GM15510 (cell line): ENCODE results near the gene IQSEC2.

Experiments used
- POLR2A ChIP-seq: IDR thresholded peaks from 3 replicates; pipeline ENCODE4 v1.6.1; 2011; ENCODE audit warnings: borderline replicate concordance; ENCODE audit not compliant: insufficient read length; ENCODE audit errors: extremely low read depth

Gene IQSEC2

DNA sequence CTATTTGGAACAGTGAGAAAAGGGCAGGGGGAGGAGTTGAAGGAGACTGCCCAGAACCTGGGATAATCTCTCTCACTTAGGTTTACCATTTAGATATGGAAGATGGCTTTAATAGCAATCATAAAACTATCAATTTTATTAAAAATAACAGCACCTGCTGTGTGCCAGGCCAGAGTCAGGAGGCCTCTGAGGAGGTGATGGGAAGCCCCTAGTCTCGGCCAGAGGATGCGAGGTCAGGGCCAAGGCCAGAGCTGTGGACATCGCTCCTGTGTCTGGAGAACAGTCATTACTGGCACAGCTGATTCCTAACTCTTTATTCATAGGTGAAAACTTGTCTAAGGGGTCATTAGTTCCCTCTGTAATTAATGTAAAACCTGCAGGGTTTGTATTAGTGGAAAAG is 4.2 kb upstream of the IQSEC2 start:
- TF ChIP-seq POLR2A, result no peak

DNA sequence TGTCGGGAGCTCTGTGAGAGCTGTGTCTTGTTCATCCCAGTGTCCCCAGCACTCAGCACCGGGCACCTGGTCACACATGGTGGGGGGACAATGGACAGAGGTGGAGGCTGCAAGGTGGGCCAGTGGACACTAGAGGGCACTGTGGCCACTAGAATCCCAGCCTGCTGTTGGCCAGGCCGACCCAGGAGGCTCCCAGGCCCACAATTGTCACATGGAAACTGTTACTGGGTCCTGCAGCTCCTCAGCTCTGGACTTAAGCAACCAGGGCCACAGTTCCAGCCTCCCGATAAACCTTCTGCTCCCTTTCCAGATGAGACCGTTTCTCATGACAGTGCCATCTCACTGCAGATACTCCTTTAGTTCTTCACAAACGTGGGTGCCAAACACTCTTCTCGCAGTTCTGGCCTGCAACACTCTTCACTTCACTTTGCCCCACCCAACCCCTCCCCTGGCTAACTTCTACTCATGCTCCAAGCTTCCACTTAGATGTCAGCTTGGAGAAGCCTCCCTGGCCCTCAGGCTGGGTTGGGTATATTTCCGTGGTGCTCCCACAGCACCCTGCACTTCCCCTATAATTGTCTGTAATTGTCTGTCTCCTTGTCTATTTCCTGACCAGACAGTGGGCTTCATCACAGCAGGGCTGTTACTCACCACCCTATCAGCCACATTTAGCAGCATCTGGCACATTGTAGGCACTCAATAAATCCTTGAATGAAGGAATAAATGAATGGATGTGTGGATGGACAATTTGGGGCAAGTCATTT is 3.5 kb upstream of the IQSEC2 start:
- TF ChIP-seq POLR2A, result no peak

DNA sequence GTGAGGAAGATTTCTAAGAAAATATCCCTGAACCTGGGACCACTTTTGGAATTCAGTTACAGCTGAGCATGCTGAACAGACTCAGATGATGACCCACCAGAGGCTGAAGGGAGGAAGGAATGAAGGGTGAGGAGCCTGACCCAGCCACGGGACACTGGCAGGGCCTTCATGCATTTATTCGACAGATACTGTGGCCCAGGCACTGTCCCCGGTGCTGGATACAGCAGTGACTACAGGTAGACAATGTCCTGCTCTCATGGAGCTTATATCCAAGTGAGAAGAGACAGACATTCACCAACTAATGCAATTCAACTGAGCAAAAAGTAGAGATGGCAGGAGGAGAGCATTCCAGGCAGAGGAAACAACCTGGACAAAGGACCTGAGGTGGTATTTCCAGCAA is 2.2 kb upstream of the IQSEC2 start:
- no peak for TF ChIP-seq POLR2A

DNA sequence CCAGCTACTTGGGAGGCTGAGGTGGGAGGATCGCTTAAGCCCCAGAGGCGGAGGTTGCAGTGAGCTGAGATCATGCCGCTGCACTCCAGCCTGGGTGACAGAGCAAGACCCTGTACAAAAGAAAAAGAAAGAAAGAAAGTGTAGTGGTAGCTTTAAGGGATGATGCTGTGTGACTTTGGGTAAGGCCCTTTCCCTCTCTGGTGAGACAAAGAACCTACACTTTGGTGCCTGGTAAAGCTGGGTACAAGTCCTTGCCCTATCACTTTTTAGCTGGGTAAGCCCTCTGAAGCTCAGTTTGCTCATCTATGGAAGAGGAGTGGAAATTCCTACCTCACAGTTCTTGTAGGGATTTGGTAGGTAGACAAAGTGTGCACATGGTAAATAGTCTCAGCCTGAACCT is 1.7 kb upstream of the IQSEC2 start:
- no peak for TF ChIP-seq POLR2A

DNA sequence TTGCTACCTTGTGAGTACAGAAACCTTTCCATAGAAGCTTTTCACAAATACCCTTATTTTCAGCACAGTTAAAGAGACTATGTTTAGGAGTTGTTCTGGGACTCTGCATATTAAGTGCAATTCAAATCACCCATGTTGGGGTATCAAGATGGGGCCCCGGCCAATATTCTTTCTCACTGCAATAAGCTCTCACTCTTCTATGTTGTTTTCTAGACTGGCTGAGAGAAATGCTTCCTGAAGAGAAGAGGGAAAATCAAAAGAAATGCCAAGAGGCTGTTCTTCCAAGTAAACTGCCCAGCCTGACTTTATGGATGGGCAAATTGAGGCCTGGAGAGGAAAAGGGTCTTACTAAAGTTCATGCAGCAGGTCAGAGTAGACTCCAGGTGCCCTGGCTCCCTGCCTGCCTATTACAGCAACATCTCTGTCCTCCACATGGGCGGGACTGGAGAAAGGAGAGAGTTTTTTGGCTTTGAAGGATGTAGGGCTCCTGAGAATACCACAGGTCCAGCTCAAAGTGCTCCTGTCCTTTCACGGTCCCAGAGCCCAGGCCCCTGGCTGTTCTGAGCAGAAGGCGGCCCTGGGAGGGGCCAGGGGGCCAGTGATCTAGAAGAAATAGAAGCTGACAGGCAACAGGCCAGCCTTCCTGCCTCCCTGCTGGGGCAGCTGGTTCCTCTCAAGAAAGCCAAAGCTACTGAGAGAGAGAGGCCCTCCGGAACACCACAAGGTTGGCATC is 745 bp upstream of the IQSEC2 start:
- no peak for TF ChIP-seq POLR2A

DNA sequence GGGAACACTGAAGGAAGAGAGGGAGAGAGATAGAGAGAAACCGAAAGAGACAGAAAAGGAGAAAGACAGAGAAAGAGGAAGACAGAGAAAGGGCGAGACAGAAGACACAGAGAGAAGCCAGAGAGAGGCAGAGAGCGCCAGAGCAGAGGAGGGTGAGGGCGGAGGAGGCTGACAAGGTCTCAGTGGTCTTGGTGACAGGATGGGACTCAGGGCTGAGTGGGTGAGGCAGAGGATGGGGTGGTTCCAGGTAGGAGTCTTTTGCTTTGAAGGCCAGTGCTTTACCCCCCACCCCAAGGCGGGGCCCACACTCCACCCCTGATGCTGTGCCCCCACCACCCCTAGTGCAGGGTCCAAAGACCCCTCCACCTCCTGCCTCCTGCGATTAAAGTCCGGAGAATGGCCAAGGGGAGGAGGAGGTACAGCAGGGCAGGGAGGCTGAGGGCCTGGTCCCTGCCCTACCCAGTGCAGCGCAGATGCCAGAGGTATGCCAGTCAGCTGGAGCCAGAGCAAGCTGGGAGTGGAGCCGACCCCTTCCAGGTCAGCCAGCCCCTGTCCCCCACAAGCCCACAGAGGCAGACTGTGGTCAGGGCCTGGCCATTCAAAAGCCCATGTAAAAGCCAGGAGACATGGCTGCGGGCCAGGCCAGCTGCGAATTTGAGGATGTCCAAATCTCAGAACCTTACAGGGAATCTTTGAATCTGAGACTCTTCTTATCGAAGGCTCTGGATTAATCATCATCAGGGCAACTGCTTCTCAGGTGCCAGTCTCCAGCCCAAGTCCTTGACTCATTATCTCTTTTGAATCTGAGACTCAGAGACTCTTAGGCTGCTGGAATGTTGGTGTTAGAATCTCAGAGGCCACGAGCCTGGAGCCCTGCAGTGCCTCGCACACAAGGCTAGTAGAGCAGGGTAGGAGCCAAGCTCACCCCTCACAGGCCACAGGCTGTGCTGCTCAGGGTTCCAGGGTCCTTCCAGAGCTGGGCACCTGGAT is 758 bp downstream of the IQSEC2 start:
- TF ChIP-seq POLR2A, result no peak

DNA sequence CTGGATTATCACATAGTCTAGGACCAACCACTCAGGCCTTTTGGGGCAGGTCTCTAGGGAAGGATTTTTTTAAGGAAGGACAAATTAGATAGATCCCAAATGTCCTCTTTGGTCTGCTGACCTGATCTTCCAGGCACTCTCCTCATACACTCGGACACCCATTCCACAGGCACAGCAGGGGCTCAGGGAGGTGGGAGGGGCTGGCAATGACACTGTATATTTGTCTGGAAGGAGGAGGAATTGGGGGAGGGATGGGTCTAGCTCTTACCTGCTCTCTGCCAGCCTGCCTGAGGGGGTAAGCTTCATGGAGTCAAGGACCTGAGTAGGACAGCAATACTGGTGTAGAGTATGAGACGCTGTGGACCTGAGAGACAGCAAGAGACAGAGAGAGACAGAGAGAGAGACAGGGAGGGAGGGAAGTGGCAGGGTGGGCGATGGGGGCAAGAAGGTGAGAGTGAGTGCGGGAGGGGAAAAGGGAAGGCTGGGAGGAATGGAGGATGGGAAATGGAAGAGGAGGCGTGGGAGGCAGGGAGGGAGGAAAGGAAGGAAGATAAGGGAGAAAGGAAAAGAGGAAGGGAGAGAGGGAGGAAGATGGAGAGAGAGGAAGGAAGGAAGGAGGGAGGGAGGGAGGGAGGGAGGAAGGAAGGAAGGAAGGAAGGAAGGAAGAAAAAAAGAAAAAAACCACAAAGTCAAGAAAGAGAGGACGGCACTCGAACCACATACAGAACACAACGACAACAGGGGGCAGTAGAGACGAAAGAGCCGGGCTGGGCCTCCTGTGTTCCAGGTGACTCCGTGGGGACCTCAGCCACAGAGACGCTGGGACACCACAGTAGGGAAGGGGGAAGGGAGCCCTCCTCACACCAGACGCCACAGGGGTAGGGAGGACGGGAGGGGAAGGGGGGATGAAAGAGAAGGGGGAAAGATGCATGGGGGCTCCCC is 1.8 kb downstream of the IQSEC2 start:
- TF ChIP-seq POLR2A, result no peak

DNA sequence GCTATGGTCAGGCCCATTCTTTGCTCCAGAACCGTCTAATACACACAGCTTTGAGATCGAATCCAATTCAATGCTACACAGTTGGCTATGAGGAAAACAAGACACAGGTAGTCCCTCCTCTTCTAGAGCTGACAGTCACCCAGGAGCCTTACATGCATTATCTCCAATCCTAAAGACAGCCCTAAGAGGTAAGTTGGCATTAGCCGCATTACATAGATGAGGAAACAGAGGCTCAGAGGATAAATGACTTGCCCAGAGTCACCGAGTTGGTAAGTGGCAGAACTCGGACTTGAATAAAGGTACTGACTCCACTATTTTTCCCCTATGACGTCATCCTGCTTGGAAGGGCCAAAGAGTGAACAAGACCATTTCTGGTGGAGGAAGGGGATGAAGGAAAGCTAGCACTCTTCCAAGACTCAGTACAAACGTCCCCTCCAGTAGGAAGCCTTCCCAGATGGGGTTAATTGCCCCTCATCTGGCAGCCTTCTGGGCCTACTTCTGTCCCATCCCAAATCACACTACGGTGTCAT is 8.5 kb downstream of the IQSEC2 start:
- TF ChIP-seq POLR2A, result no peak

DNA sequence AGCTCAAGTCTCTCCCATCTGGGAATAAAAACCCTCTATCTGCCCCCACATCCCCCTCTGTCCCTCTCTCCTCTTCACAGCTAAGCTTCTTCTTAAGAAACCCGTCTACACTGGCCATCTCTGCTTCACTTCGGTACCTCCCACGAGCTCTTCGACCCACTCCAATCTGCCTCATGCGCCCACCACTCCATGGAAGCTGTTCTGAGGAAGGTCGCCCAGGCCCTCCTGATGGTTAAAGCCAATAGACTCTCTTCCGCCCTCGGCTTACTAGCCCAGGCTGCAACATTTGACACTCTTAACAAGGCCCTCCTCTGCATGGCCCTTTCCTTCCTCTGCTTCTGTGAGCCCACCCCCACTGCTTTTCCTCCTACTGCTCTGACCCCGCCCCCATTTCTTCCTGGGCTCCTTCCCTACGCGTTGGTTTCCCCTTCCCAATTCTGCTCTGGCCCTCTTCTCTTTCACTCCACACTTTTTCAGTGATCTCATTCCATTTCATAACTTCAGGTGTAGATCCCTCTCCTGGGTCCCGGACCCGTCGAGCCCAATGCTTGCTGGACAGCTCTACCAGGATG is 11.8 kb downstream of the IQSEC2 start:
- TF ChIP-seq POLR2A, result no peak

DNA sequence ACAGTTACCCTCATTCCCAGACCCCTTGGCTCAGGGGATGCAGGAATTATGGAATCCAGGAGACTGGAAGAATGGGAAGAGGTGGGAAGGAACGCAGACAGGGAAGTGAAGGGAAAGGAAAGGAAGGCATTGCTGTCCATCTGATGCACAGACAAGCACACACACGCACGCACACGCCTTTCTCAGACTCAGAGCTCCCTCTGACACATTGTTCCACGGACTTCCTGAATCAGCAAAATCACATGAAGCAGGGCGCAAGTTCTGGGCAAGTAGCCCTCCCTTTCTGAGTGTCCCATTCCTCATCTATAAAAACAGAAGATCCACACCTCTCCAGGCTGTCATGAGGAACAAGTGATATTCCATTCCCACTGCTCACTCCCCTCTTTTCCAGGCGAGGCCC is 13.2 kb downstream of the IQSEC2 start:
- no peak for TF ChIP-seq POLR2A

DNA sequence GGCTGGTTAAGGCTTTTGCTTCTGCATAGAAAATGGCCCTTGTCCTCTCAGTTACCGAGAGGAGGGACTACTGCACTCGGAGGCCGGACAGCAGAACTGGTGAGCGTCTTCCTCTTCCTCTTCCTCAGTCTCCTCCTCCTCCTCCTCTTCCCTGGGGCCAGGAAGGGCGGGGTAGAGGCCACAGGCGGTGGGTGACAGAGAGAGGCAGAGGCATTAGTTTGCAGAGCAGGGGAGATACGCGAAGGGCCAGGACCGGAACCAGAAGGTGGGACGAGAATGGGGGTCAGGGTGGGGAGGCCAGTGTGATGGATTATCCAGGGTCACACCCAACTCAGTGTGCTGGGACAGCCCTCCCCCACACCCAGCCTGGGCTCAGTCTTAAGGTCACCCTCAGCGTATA is 14.5 kb downstream of the IQSEC2 start:
- TF ChIP-seq POLR2A, result no peak

DNA sequence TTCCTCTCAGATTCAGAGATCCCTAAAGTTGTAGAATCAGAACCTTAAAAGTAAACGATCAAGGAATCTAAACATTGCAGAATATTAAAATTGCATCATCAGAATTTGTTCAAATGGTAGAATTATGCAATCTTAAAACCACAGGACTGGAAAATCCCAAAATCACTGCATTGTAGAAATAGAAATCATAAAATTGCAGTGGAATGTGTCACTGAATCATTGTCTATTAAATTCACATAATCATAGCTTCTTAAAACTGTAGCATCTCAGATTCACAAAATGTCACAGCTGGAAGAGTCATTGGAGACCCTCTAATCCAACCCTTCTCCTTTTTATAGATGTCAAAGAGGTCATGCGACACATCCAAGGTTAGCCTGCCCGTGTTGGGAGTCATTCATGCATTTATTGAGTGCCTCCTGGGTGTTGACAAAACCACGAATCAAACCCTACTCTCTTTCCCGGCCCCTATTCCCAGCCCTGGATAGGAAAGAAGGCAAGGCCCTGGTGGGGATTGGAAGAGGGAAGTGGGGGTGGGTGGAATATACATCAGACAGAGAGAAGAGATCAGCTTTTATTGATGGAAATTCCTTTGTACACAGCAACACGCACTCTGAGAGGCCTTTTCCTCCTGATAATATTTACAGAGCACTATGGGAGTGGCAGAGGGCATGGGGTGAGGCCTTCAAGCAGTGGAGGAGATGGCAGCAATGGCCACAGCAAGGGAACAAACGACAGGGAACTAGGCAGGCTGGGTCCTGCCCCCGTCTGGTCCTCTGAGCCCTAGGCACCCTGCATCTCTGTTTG is 15.4 kb downstream of the IQSEC2 start:
- TF ChIP-seq POLR2A, result no peak
